GM21717 (cell line): Measurements from ENCODE around the gene STXBP2.

Source experiments
- ATAC-seq: cut with Tn5 transposase; IDR thresholded peaks from one replicate; pipeline ENCODE4 v1.9.1; 2021; ENCODE audit warnings: mild to moderate bottlenecking, moderate library complexity; ENCODE audit not compliant: unreplicated experiment

Gene STXBP2

DNA sequence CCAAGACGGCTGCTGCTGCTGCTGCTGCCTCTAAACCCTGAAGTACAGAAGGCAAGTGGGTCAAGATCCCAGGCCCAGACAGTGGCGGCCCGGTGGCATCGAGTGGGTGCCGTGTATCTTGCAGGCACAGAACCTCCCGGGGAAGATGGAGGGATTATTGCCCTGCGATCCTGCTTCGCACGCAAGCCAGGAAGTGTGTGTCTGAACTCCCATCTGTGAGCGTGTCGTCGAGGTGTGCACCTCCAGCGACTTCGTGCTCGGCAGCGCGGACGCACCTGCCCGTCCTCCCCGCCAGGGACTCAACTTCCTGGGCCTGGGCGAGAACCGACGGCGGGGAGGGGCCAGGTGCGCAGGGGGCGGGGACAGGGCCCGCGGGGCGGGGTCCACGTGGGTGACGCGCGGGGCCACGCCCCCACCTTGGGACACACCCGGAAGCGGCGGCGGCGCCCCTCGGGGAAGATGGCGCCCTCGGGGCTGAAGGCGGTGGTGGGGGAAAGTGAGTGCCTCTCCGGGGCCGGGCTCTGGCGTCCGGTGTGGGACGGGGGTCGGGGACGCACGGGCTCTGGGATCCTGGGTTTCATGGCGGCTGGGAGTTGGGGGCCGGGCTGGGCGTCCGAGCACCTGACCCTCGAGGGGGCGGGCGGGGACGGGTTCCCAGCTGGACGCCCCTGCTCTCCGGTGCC is at the start of gene STXBP2:
STXBP2 (plus strand) TSS at position 420 of the 683 bp plus-strand sequence; CDS start at position 460, 40 bp downstream.
- no peak for ATAC-seq

DNA sequence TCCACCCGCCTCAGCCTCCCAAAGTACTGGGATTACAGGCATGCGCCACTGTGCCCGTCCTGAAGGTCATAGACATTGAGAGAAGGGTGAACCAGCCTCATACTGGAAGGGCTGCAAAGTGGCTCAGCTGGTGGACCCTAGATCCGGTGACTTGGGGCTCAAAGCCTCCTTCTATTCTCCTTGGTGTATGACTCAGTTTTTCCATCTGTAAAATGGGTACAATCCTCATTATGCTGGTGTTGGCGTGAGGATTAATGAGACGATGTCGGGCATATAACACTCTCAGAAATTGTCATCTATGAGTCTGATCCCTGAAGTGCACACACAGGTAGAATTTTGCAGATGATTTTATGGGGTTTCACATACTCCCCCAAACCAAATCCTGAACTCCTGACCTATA is 47.1 kb upstream of the STXBP2 start:
- no peak for ATAC-seq

DNA sequence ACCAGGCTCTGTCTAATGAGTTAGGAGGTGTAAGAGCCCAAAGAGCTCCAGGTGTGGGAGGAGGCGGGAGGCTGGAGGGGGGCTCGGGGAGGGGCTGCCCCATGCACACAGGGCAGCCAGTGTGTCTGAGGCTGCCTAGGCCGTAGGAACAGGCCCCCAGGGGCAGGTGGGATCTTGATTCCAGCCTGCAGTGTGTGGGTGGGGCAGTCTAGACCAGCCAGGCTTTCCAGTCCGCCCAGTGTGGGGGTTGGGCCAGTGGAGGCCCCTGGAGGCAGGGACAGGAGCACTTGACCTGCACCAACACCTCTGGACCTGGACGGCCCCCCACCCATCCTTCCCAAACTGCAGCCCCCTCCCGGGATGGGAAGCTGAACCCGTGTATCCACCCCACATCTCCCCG is 46.7 kb upstream of the STXBP2 start:
- no peak for ATAC-seq

DNA sequence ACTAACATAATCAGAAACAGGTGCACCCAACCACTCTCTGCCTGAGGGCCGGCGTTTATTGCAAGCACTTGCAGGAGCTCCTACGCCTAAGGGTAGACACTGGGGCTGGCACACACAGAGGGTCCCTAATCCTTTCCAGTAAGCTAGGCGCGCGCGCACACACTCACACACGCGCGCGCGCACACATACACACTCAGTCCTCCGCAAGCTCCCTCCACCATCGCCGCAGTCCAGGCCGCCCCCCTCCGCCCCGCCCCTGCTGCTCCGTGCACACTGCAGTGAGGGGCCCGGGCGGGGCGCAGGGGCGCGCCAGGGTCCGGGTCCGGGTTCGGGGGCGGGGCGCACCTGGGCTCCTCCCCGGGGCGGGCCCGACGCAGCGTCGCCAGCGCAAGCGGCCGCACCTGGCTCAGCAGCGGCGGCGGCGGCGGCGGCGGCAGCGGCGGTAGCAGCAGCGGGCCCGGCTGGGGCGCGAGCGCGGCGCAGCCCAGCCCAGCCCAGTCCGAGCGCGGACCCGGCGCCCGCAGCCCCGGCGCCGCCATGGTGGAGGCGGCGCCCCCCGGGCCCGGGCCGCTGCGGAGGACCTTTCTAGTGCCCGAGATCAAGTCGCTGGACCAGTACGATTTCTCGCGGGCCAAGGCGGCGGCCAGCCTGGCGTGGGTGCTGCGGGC is 41.3 kb upstream of the STXBP2 start, which contains the start of gene CAMSAP3:
CAMSAP3 (plus strand) TSS at position 398 of the 668 bp plus-strand sequence; CDS start at position 538, 140 bp downstream.
- ATAC-seq: no peak

- ATAC-seq: no peak
Measured at GRCh38 chr19:7596211-7596937, 40.5 kb upstream of the STXBP2 start.

DNA sequence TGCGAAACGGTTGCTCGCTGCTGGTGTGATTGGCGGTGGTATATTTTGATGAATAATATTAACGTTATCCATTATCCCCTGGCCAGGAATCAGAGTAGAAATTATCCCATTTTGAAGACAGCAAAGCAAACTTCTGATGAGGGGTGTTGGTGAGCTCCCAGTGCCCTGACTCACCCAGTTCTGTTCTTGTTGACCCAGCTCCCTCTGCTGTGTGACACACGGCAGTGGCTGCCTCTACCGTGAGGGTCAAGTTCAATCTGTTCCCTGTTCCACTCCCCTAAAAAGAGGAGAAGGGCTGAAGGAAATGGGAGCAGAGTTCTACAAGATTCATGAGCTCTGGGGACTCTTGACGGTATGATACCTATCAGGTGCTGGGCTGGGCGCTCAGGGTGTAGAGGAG is 39.2 kb upstream of the STXBP2 start:
- ATAC-seq: no peak

GRCh38 chr19:7598180-7598579 is 38.7 kb upstream of the STXBP2 start:
- ATAC-seq: no peak

DNA sequence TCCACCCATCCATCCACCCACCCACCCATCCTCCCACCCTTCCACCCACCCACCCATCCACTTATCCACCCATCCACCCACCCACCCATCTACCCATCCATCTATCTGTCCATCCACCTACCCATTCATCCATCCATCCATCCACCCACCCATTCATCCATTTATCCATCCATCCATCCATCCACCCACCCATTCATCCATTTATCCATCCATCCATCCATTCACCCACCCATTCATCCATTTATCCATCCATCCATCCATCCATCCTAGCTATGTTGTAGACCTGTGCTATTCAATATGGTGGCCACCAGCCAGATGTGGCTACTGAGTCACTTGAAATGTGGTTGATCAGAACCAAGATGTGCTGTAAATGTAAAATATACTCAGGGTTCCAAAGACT is 36.2 kb upstream of the STXBP2 start:
- no peak for ATAC-seq

GRCh38 chr19:7602240-7602934 is 34.5 kb upstream of the STXBP2 start:
- no peak for ATAC-seq

DNA sequence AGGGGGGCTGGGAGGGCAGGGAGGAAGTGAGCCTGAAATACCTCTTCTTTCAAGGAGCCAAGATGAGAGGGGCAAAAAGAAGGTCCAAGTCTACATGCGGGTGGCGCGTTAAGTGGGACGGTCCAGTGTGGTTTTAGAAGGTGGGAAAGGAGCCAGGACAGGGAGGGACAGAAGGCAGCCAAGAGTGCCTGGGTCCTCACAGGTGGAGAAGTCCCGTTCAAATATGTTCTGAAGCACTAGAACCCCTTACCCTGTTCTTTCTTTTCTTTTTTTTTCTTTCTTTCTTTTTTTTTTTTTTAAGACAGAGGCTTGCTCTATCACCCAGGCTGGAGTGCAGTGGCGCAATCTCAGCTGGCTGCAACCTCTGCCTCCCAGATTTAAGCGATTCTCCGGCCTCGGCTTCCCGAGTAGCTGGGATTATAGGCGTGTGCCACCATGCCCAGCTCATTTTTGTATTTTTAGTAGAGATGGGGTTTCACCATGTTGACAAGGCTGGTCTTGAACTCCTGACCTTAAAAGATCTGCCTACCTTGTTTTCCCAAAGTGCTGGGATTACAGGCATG is 33.9 kb upstream of the STXBP2 start:
- no peak for ATAC-seq

DNA sequence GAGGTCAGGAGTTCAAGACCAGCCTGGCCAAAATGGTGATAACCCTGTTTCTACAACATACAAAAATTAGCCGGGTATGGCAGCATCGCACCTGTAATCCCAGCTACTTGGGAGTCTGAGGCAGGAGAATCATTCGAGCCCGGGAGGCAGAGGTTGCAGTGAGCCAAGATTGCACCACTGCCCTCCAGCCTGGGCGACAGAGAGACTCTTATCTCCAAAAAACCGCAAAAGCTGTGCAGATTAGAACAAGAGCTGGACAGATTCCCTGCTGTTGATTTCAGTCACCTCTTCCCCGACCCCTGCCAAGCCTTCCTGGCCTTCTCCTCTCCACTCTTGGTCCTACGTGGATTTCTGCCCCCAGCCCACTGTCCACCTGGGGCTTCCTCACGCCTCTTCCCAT is 33.0 kb upstream of the STXBP2 start:
- no peak for ATAC-seq

- no peak for ATAC-seq
Measured at GRCh38 chr19:7605490-7606222, 31.3 kb upstream of the STXBP2 start.

DNA sequence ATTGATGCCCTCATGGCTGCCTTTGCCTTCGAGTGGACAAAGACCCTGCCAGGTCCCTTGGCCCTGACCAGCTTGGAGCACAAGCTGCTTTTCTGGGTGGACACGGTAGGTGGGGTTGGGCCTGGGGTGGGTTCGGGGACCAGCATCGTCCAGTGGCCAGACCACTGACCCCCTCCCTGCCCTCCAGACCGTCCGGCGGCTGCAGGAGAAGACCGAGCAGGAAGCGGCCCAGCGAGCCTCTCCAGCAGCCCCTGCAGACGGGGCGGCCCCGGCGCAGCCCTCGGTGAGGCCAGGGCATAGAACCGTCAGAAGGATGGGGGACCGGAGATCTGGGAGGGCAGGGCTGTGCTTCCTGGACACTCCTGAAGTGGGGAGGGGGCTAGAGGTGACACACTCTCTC is 30.6 kb upstream of the STXBP2 start:
- ATAC-seq: no peak

DNA sequence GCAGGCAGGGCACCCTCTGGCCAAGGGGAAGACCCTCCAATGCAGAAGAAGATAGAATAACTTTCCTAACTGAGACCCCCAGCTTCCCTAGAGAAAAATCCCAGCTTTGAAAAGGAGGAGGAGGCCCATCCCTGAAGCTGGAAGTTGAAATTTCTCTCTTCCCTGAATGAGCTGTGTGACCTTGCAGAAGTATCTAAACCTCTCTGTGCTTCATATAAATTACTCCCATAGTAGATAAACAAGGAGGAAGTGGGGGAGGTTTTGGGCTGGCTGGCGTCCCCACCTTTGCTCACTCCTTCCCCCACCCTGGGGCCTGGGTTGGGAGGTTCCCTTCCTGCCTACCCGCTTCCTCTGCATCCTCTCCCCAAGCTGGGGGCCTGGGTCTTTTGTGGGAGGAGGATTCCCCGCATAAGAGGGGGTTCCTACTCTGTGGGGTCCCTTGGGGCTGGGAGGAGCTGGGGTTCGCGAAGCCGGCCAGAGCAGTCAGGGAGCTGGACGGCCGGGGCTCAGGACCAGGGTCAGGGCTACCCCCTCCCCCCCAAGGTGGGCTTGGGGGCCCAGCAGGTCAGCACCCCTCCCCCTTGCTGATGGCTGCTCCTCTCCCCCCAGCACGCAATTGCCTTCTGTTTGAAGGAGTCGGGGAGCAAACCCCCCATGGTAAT is 29.6 kb upstream of the STXBP2 start:
- ATAC-seq: no peak

GRCh38 chr19:7607874-7608560 is 28.9 kb upstream of the STXBP2 start:
- no peak for ATAC-seq

DNA sequence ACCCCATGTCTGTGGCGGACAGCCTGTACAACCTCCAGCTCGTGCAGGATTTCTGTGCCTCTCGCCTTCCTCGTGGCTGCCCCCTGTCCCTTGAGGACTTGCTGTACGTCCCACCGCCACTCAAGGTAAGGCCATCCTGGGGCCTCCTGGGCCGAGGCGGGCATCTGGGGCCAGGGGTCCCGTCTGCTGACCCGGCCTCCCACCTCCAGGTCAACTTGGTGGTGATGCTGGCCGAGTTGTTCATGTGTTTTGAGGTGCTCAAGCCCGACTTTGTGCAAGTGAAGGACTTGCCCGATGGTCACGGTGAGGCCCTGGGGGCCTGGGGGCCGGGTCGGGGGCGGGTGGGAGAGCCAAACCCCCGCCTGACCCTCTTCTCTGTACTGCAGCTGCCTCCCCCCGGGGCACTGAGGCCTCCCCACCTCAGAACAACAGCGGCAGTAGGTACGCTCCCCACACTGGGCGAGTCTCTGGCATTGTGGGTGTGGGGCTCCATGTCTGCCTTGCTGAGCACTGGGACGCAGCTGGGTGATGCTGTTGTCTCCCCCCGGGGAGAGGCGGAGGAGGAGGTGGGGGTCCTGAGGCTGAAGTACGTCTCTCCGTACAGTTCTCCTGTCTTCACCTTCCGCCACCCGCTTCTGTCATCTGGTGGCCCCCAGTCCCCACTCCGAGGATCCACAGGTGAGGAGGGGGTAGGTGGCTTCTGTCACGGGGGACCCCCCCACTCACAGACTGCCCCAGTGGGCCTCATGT is 26.2 kb upstream of the STXBP2 start:
- ATAC-seq: no peak

DNA sequence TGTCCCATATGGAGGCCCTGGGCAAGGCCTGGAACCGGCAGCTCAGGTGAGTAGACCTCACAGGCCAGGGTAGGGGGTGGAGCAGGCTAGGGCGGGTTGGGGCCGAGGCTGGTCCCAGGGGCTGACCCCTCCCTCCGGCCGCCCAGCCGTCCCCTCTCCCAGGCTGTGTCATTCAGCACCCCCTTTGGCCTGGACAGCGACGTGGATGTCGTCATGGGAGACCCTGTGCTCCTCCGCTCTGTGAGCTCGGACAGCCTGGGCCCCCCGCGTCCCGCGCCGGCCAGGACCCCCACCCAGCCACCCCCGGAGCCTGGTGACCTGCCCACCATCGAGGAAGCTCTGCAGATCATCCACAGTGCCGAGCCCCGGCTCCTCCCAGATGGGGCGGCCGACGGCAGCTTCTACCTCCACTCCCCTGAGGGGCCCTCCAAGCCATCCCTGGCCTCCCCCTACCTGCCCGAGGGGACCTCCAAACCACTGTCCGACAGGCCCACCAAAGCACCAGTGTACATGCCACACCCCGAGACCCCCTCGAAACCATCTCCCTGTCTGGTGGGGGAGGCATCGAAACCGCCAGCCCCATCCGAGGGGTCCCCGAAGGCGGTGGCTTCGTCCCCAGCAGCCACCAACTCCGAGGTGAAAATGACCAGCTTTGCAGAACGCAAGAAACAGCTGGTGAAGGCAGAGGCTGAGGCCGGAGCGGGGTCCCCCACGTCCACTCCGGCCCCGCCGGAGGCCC is 25.2 kb upstream of the STXBP2 start:
- ATAC-seq: no peak
